A549 (cell line): ENCODE data around the gene AAMP.

Experiments
- CEBPB ChIP-seq, 2 experiments: fragments of >200 bp in 1 of 2; sonication (Bioruptor Twin) in 1 of 2; formaldehyde crosslinking in 1 of 2; IDR thresholded peaks; 2 replicates each; pipeline ENCODE4 v1.6.1; 2012 to 2016
- CTCF ChIP-seq: fragments of >200 bp; sonication (Bioruptor Twin); formaldehyde crosslinking; IDR thresholded peaks from 3 replicates; pipeline ENCODE4 v1.5.1; 2016
- KDM1A ChIP-seq: fragments of 200-600 bp; sonication (generic); IDR thresholded peaks from 2 replicates; pipeline ENCODE4 v1.6.1; 2016; ENCODE audit warnings: low read depth, mild to moderate bottlenecking
- POLR2AphosphoS2 ChIP-seq: conservative IDR thresholded peaks from 2 replicates; pipeline ENCODE4 v1.6.1; 2012; ENCODE audit warnings: low read length, improper control_type of control experiment, inconsistent platforms

- no peak for TF ChIP-seq KDM1A
- no peak for TF ChIP-seq POLR2AphosphoS2
- TF ChIP-seq CTCF, result no peak
- no peak for TF ChIP-seq CEBPB (IDR thresholded peaks at IDR 0.05)
Measured at GRCh38 chr2:218289639-218290315, 19.8 kb upstream of the AAMP start.
